Frontal cortex (tissue), 4 donors: ENCODE results near the gene PTPRG. TPM values are rescaled to one million over a fixed set of nuclear protein-coding genes. Genes with fewer than 3 reads are reported as not detected.

ENCODE experiments used
- DNase-seq, 2 donors: peaks; one replicate each; pipeline ENCODE4 v3.0.0; 2012; ENCODE audit warnings: low spot score in 2 of 2
- FAIRE-seq: peaks from 2 replicates; lab custom pipeline; 2012; peaks lifted over from hg19 to GRCh38; lab: Jason Lieb, UNC
- total RNA-seq: library from RNA; depleted of rRNA; stranded (reverse); fragments of >200 nt; gene quantifications from one replicate; pipeline ENCODE4 v1.2.3, GENCODE V29; 2014
- donor health status: control.
- donor health status: control.
- donor health status: control.

PTPRG gene
- total RNA-seq, 1 donor from 2014 or later, result 52.6 TPM

GRCh38 chr3:62142331-62143085 lies 581.1 kb downstream of the PTPRG start:
- FAIRE-seq (no peak), DNase-seq (no peak)

GRCh38 chr3:62143843-62144450 lies 582.6 kb downstream of the PTPRG start:
- DNase-seq (no peak), FAIRE-seq (no peak)

- FAIRE-seq (no peak), DNase-seq (no peak)
Observed at GRCh38 chr3:62144482-62144881, 583.1 kb downstream of the PTPRG start.

- FAIRE-seq (no peak), DNase-seq (no peak)
Observed at GRCh38 chr3:62145086-62145757, 583.9 kb downstream of the PTPRG start.

GRCh38 chr3:62149539-62149938 lies 588.2 kb downstream of the PTPRG start:
- DNase-seq (no peak), FAIRE-seq (no peak)

GRCh38 chr3:62149962-62150361 lies 588.6 kb downstream of the PTPRG start:
- FAIRE-seq, result no peak

GRCh38 chr3:62151591-62151990 lies 590.2 kb downstream of the PTPRG start:
- FAIRE-seq, result no peak
- DNase-seq, result no peak

More at GRCh38 chr3:62149962-62150361, 588.6 kb downstream of the PTPRG start:
- no peak for DNase-seq

GRCh38 chr3:62153231-62153630 lies 591.9 kb downstream of the PTPRG start:
- FAIRE-seq (no peak), DNase-seq (no peak)

- no peak for FAIRE-seq
- DNase-seq, result no peak
Observed at GRCh38 chr3:62154457-62155148, 593.2 kb downstream of the PTPRG start.

- DNase-seq (no peak), FAIRE-seq (no peak)
Observed at GRCh38 chr3:62159056-62159708, 597.8 kb downstream of the PTPRG start.

- FAIRE-seq (no peak), DNase-seq (no peak)
Observed at GRCh38 chr3:62159709-62160092, 598.3 kb downstream of the PTPRG start.

- DNase-seq (no peak), FAIRE-seq (no peak)
Observed at GRCh38 chr3:62161371-62161770, 600.0 kb downstream of the PTPRG start.

GRCh38 chr3:62164196-62164595 lies 602.8 kb downstream of the PTPRG start:
- FAIRE-seq, result no peak
- DNase-seq, result no peak

GRCh38 chr3:62164746-62165145 lies 603.4 kb downstream of the PTPRG start:
- FAIRE-seq (no peak), DNase-seq (no peak)

GRCh38 chr3:62167566-62168262 lies 606.3 kb downstream of the PTPRG start:
- FAIRE-seq (no peak), DNase-seq (no peak)

- no peak for DNase-seq
- FAIRE-seq, result no peak
Observed at GRCh38 chr3:62168356-62168755, 607.0 kb downstream of the PTPRG start.

- DNase-seq (no peak), FAIRE-seq (no peak)
Observed at GRCh38 chr3:62169906-62170660, 608.7 kb downstream of the PTPRG start.

GRCh38 chr3:62171789-62172188 lies 610.4 kb downstream of the PTPRG start:
- no peak for DNase-seq
- no peak for FAIRE-seq

- no peak for FAIRE-seq
Observed at GRCh38 chr3:62172199-62172598, 610.8 kb downstream of the PTPRG start.

More at GRCh38 chr3:62172199-62172598, 610.8 kb downstream of the PTPRG start:
- no peak for DNase-seq
